Measurements from ENCODE around the gene TMEM170A.
A peak's percentile ranks its signal among the peaks of the same experiment; 100 is the strongest.
"Not testable (repeated sequence)": the region's sequence is repeated elsewhere in the genome, so short reads cannot be mapped to it uniquely, and the experiment has no call there.

Gene TMEM170A

DNA sequence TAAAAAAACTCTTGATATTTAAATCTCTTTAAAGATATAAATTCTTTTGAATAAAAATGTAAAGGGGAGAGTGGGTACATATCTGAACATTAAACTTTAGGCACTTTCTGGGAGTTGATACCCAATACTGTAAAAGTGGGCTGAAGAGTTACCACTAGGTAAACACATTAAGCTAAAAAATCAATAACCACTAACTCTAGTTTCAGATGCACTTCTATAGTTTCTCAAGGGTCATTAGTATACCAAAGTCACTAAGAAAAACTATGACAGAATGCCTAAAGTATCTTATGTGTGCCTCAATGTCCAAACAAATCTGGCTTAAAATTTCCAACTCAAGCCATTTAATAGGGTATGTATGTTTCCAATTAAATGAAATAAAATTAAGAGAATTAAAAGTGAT is 18.1 kb downstream of the TMEM170A start:
- no peak for DNase-seq

DNA sequence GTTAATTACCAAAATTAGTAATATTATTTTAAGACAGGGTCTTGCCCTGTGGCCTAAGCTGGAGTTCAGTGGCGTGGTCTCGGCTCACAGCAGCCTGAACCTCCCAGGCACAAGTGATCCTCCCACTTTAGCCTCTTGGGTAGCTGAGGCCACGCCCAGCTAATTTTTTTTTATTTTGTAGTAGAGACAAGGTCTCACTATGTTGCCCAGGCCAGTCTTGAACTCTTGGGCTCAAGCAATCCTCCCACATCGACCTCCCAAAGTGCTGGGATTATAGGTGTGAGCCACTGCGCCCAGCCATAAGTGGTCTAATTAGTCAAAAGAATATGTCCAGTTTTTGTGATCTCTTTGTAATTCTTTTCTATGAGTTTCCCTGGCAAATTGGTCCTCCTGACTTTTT is 19.2 kb downstream of the TMEM170A start:
- DNase-seq: no peak

DNA sequence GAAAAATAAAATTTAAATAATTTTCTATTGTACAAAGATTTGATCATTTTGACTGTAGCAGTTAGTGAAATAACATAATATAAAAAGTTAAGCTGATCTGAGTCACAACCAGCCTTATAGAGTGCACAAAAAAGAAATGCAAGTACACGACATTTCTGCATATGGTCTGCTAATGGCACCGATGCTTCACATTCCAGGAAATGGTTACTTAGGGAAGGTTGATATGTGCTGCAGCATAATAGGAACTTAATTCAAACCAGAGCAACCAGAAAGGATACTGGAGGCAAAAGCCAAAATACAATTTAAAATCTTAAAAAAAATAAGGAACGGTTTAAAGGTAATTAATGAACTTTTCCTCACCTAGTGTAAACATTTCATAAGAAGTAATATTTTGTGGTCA is 21.2 kb downstream of the TMEM170A start:
- DNase-seq: no peak

- DNase-seq: no peak
These were observed 30.6 kb downstream of the TMEM170A start for GRCh38 chr16:75433732-75434413.

GRCh38 chr16:75432828-75433731 is 31.4 kb downstream of the TMEM170A start, which contains the start of gene CFDP1:
Gene CFDP1 (minus strand): TSS chr16:75433503. CDS start chr16:75433352, 151 bp downstream.
- peak; percentile 5 for DNase-seq

DNA sequence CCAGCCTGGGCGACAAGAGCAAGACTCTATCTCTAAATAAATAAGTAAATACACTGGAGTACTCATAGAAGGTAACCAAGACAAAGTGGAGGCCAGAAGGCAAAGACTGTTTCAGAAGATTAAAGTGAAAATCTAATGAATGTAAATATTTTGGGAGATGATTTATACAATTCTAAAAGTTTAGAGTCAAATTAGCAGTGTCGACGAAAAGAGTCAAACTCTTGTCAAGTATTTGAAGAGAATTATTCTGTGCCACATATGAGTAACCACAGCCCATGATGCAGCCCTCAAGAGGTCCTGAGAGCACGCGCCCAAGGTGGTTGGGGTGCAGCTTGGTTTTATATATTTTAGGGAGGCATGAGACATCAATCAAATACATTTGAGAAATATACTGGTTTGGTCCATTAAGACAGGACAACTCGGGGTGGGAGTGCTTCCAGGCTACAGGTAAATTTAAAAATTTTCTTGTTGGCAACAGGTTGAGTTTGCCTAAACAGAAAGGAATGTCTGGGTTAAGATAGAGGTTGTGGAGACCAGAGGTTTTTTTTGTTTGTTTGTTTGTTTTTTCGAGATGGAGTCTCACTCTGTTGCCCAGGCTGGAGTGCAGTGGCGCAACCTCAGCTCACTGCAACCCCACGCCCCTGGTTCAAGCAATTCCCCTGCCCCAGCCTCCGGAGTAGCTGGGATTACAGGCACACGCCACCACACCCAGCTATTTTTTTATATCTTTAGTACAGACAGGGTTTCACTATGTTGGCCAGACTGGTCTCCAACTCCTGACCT is 34.7 kb downstream of the TMEM170A start:
- DNase-seq: no peak

DNA sequence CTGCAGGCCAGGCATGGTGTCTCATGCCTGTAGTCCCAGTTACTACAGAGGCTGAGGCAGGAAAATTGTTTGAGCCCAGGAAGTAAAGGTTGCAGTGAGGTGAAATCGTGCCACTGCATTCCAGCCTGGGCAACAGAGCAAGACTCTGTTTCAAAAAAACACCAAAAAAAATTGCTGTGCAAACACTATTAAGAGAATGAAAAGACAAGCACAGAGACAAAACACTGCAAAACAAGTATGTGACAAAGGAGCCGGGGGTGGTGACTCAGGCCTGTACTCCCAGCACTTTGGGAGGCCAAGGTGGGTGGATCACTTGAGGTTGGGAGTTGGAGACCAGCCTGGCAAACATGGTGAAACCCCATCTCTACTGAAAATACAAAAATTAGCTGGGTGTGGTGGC is 38.0 kb downstream of the TMEM170A start:
- DNase-seq: not testable (repeated sequence)

GRCh38 chr16:75424105-75424762 is 40.3 kb downstream of the TMEM170A start:
- not testable (repeated sequence) for DNase-seq

DNA sequence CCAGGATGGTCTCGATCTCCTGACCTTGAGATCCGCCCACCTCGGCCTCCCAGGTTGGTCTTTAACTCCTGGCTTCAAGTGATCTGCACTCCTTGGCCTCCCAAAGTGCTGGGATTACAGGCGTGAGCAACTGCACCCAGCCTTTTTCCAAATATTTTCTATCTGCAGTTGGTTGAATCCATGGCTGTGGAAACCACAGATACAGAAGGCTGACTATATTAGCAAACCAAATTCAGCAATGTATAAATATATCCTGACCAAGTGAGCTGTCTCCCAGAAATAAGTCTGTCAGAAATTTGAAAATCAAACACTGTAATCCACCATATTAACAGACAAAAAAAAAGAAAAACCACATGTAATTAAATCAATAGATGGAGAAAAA is 40.8 kb downstream of the TMEM170A start:
- DNase-seq: no peak

- DNase-seq: no peak
These were observed 42.7 kb downstream of the TMEM170A start for GRCh38 chr16:75421820-75422126.

GRCh38 chr16:75420987-75421819 is 43.3 kb downstream of the TMEM170A start:
- DNase-seq: no peak

GRCh38 chr16:75416904-75417565 is 47.5 kb downstream of the TMEM170A start:
- no peak for DNase-seq

DNA sequence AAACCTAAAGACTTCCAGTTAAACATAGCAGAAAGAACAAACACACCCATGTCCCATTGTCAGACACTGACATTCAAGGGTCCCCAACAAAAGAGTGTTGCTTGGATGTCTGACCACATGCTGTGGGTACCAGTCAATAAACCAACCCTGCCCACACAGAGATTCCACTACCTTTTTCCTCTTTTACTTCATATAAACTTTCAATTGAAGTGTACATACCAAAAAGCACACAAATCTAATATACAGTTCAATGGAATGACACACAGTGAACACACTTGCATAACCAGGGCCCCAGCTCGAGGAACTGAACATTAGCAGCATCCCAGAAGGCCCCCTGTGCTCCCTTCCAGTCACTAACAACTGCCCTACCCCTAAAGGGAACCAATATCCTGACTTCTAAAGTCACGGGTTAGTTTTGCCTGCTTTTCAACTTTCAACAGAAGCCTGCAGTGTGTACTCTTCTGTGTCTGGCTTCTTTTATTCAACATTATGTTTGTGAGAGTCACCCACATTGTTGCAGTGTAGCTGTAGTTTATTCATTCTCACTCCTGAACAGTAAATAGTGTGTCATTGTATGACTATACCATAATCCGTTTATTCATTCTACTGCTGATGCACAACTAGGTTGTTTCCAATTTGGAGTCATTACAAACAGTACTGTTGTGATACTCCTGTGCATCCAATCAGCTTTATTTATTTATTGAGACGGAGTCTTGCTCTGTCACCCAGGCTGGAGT is 49.2 kb downstream of the TMEM170A start:
- no peak for DNase-seq

DNA sequence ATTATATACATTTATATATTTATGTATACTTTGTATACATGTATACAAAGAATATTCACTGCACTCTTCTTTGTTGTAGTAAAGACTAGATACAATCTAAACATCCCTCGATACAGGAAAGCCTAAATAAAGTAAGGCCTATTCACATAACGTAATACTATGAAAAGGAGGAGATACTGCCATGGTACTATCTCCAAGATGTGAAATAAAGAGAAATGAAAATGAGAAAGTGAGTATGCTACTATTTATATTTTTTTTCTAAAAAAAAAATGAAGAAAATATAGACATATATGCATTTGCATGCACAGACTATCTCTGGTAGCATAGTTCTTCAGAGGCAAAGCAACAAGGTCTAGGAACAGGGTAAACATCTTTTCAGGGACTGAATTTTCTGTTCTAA is 50.5 kb downstream of the TMEM170A start:
- DNase-seq: no peak

DNA sequence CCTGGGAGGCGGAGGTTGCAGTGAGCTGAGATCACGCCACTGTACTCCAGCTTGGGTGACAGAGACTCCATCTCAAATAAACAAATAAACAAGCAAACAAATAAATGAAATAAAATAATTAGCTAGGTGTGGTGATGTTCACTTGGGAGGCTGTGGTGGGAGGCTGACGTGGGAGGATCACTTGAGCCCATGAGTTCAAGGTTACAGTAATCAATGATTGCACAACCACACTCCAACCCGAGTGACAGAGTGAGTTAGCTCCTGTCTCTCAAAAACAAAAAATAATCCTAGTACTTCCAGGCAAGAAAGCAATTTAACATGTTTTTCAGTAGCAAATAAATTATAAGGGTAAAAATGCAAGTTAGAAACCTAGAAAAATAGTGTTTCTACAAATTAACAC is 57.5 kb downstream of the TMEM170A start:
- no peak for DNase-seq

DNA sequence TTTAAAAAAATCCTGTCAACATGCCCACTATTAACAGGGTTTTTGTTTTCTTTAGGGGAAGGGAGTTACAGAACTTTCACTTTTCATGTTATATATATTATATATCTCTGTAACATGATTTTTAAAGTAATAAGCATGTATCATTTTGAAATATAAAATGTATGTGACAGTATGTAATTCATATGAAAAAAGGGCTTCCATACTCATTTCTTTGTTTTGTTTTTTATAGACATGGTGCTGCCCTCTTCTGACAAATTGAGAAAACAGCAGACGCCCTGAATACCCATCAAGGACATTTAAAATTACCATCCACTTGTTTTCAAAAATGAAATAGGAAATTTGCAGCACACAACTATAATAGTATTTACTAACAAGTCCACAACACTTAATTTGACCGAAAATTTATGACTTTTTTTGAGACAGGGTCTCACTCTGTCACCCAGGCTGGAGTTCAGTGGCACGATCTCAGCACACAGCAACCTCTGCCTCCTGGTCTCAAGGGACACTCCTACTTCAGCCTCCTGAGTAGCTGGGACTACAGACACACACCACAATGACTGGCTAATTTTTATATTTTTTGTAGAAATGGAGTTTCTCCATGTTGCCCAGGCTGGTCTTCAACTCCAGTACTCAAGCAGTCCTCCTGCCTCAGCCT is 61.5 kb downstream of the TMEM170A start:
- DNase-seq: no peak

DNA sequence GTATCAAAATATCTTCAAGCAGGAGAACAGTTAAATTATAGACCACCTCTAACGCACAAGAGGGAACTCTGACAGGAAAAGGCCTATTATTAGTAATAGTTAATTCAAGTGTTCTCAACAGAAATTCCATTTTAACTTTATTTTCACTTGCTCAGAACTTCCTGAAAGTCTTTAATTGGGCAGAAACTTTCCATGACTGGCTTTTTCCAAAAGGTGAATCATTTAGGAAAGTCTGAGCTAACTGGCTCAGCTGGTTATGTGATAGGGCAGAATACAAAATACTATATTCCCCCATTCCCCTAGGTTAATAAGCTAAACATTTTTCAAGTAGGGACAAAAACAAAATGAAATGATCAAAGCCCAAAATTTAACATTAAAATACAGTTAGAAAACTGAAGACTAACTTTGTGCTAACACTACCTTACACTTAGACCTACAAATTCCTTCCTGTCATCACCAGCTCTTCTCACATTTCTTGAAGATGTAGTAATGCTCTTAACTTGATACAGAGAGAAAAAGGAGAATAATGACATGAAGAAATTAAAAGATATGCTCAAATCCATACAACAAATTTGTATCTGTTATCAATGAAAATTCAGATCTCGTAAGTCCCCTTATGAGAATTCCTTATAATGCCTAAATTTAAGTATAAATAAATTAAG is 62.2 kb downstream of the TMEM170A start:
- DNase-seq: no peak

DNA sequence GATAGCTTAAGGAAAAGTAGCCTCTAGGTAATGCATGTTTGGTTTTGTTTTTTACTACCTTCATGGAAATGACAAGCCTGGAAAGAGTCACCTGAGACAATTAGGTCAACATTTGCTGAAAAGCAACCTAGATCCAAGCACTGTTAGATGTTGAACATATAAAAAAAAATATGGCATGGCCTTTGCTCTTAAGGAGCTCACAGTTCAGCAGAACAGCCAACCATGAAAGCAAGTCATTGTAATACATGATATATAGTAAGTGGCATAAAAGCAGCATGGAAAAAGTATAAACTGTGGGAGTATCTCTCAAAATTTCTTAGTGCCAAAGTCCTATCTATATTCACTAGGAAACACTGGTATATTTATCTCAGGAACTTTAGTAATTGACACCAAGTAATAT is 62.8 kb downstream of the TMEM170A start:
- no peak for DNase-seq

DNA sequence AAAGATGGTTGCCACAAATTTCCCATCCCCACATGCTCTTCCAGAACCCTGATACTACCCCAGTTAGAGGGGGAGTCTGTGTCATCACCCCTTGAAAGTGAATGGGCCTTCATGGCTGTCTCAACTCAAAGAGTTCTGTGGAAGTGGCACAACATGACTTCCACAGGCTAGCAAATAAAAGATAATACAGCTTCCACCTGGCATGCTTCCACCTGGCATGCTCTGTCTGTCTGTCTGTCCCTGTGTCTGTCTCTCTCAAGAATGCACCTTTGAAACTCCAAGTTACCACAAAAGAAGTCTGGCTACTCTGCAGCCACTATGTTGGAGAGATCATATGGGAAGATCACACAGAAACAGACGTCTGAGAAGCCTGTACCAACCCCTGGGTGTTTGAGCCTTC is 66.2 kb downstream of the TMEM170A start:
- DNase-seq: no peak

- no peak for DNase-seq
These were observed 69.5 kb downstream of the TMEM170A start for GRCh38 chr16:75394941-75395340.

All from SIG-M5 (cell line).